Endothelial cell of umbilical vein (primary cell): ENCODE data around the gene PCMT1.

Experiments
- EZH2 ChIP-seq: IDR thresholded peaks from 2 replicates; pipeline ENCODE4 v1.6.1; 2012; ENCODE audit warnings: borderline replicate concordance, low read depth, mild to moderate bottlenecking, moderate library complexity, low read length, inconsistent platforms; ENCODE audit not compliant: severe bottlenecking
- FOS ChIP-seq: IDR thresholded peaks from 2 replicates; pipeline ENCODE4 v1.6.1; 2011; ENCODE audit warnings: mild to moderate bottlenecking, low read length, moderate library complexity, borderline replicate concordance; ENCODE audit not compliant: insufficient read depth
- GATA2 ChIP-seq: IDR thresholded peaks from 2 replicates; pipeline ENCODE4 v1.7.0; 2011; ENCODE audit warnings: low read depth, mild to moderate bottlenecking, moderate library complexity, mixed read lengths, low read length; ENCODE audit not compliant: insufficient read length, insufficient read depth
- POLR2A ChIP-seq: IDR thresholded peaks from 2 replicates; pipeline ENCODE4 v1.6.1; 2012; ENCODE audit warnings: low read depth, mild to moderate bottlenecking, control low read depth, low read length
- POLR2AphosphoS5 ChIP-seq: IDR thresholded peaks from 2 replicates; pipeline ENCODE4 v1.6.1; 2012; ENCODE audit warnings: low read depth, mild to moderate bottlenecking, control low read depth, low read length, moderate library complexity; ENCODE audit not compliant: insufficient read depth
- TF ChIP-seq, protein P1 (sequence below), 2 donors: IDR thresholded peaks; 1 replicate in 1 of 2; 2 replicates in 1 of 2; pipeline ENCODE4 v1.5.1; 2011; ENCODE audit warnings: low read length in 2 of 2, mild to moderate bottlenecking in 2 of 2, moderate library complexity in 2 of 2, control low read depth in 1 of 2, inconsistent platforms in 1 of 2, low read depth in 1 of 2; ENCODE audit not compliant: insufficient read depth in 1 of 2; ENCODE audit errors: extremely low read depth in 1 of 2
- TF ChIP-seq, protein P2 (sequence below): IDR thresholded peaks from 2 replicates; pipeline ENCODE4 v1.6.1; 2011; ENCODE audit not compliant: insufficient read depth, insufficient read length

DNA sequence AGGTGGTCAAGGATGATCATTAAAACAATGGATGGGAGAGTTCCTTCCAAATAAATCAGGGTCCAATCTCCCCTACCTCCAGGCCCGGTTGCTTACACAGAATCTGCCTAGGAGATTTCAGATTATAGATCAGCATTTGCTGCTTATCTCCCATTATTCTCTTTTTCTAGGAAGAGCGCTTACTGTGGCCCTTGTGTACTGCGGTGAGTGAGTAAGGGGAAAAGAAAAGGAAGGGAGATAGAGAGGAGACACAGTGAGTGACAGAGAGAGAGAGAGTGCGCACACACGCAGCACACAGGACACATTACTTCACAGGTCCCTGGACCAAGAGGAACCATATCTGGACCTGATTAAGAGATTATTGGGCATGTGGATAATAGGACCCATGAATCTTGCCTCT lies 37.8 kb upstream of the PCMT1 start:
- TF ChIP-seq POLR2A (no peak), FOS (no peak), POLR2AphosphoS5 (no peak), GATA2 (no peak), EZH2 (no peak)
- TF ChIP-seq, protein P1, sequence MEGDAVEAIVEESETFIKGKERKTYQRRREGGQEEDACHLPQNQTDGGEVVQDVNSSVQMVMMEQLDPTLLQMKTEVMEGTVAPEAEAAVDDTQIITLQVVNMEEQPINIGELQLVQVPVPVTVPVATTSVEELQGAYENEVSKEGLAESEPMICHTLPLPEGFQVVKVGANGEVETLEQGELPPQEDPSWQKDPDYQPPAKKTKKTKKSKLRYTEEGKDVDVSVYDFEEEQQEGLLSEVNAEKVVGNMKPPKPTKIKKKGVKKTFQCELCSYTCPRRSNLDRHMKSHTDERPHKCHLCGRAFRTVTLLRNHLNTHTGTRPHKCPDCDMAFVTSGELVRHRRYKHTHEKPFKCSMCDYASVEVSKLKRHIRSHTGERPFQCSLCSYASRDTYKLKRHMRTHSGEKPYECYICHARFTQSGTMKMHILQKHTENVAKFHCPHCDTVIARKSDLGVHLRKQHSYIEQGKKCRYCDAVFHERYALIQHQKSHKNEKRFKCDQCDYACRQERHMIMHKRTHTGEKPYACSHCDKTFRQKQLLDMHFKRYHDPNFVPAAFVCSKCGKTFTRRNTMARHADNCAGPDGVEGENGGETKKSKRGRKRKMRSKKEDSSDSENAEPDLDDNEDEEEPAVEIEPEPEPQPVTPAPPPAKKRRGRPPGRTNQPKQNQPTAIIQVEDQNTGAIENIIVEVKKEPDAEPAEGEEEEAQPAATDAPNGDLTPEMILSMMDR (IDR thresholded peaks at IDR 0.05; ENCODE audit: extremely low read depth in 1 of 2, insufficient read depth in 1 of 2, low read depth in 1 of 2, low read length in 2 of 2): no peak
- TF ChIP-seq, protein P2, sequence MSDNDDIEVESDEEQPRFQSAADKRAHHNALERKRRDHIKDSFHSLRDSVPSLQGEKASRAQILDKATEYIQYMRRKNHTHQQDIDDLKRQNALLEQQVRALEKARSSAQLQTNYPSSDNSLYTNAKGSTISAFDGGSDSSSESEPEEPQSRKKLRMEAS: no peak
